Inferior parietal cortex (tissue), 1 donor: ENCODE data around the gene CYTH3.
"Not testable (repeated sequence)": the region's sequence is repeated elsewhere in the genome, so short reads cannot be mapped to it uniquely, and the experiment has no call there.

Experiments used
- DNase-seq: peaks from one replicate; pipeline ENCODE4 v3.0.0-alpha.2; 2016; ENCODE audit errors: extremely low spot score

The CYTH3 gene

GRCh38 chr7:6283391-6284054 is 11.1 kb upstream of the CYTH3 start:
- DNase-seq, result not testable (repeated sequence)

DNA sequence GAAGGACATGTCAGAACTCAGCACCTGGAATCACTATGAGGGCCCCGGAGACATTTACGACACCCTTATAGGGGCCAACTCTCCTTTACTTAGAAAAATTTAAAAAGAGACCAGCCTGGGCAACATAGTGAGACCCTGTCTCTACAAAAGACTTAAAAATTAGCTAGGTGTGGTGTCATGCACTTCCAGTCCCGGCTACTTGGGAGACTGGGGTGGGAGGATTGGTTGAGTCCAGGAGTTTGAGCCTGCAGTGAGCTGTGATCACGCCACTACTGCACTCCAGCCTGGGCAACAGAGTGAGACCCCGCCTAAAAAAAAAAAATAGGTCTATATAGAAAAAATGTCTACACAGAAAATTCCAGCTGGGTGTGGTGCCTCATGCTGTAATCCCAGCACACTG is 7.5 kb upstream of the CYTH3 start:
- no peak for DNase-seq

- DNase-seq, result no peak
These were observed 6.9 kb upstream of the CYTH3 start for GRCh38 chr7:6279341-6279740.

DNA sequence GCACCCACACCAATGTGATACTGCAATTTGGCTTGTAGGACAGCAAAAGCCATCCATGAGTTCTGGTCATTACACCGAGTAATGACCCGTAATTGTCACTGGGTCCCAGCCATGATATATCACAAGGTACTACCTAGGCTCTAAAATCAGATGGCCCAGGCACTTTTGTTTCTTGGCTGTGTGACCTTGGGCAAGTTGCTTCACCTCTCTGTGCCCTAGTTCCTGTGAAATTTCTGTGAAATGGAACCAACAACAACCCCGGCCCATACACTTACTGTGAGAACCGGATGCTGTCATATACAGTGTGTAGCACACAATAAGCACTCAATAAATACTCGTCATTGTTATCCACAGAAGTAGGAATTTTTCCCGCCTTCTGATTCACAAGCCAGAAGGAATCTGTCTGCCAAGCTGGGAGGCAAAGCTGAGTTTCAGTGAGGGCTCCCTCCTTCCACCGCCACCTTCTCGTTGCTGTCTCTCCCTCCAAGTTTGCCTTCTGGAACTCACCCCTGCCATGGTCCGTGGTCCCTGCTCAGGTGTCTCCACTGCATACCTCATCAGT is 6.4 kb upstream of the CYTH3 start:
- no peak for DNase-seq

DNA sequence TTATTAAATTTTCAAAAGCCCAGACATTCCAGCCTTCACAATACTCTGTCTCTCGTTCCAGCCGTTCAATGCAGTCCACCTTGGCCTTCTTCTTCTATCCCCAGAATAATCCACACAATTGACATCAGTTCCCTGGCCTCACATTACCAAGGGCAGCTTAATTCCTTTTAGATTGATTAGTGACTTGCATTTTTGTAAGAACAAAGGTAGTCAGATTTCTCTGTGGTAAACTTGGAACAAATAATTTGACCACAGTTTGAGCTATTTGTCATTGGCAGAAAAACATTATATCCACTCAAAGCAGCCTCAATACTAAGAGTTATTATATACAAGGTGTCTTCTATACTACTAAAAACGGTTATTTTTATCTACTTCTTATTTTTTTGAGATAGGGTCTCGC is 5.1 kb upstream of the CYTH3 start:
- DNase-seq, result no peak

DNA sequence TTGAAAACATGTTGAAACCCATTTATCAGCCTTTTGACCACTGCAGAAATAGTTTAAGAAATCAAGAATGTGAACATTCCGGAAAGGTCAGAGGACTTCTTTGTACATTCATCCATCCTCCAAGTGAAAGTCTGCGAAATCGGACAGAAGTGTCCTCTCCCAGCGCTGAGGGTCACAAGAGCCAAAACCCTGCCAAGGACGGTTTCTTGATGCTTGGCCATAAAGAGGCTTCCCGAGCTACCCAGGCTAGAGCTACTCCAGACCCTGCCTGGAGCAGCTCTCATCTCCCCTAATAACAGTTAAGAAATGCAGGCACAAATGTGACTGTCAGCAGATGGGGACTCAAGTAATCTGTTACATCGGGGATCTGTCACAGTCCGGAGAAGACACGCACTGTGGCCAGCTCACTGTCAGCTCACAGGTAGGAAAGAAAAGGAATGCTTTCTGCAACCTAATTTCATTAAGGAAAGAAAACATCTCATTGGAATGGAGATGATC is 4.5 kb upstream of the CYTH3 start:
- DNase-seq, result no peak

DNA sequence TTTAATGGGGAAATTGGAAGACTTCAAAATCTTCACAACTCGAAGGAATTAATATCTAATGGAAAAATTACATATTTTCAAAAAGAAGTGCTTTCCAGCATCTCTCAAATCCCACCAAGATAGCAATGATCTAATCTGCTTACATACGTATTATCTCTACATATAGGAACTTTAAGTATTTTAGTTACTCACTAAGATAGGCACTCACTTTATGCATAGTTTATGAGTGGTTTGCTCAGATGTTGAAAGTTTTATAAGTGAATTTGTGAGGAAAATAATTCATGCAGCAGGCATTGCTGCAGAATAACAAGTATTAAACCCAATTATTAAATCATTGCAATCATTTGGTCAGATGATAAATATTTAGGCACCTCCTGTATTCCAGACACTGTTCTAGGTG is 2.3 kb upstream of the CYTH3 start:
- DNase-seq, result no peak

DNA sequence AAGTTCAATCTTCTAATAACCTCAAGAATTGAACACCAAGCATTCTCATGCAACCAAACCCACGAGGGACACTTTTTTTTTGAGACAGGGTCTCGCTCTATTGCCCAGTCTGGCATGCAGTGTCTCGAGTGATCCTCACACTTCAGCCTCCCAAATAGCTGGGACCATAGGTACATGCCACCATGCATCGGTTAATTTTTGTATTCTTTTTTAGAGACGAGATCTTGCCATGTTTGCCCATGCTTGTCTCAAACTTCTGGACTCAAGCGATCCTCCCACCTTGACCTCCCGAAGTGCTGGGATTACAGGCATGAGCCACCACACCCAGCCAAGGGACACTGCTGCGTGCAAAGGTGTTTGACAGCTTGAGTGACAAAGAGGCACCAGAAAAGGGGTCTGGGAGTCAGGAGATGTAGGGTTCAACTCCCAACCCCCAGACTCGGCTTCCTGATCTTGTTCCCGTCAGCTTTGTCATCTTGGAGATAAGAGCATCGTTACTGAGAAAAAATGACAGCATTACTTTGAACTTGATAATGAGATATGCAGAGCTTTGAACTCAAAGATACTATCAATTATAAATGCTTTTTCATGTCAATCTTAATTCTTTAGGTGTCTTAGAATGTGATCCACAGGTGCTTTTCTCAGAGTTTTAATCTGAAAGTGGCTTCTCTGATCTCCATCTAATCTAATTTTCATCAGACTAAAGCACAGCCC is 1.6 kb upstream of the CYTH3 start:
- no peak for DNase-seq

DNA sequence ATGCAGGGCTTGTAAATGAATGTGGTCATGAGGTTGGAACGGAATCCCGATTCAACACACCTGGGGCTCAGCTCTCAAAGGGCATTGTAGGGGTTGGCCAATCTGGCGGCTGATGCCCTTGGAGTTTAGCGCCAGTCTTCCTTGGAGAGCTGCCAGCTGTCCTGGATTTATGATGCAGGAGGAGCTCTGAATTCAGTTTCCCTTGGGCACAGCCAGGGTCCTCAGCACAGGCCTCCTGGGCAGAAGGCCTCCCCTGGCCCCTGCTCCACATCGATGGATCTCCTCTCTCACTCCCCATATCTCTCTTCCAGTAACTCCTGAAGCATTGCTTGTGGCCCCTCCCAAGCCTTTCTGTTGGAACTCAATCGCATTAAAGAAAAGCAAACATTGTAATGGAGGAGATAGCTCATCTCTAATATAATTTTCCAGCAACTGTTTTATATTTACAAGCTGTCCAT is 985 bp upstream of the CYTH3 start:
- DNase-seq, result no peak

- DNase-seq, result no peak
These were observed 557 bp downstream of the CYTH3 start for GRCh38 chr7:6271694-6272440.

GRCh38 chr7:6271060-6271658 is 1.3 kb downstream of the CYTH3 start:
- peak; percentile 68 for DNase-seq

GRCh38 chr7:6269527-6269926 is 2.9 kb downstream of the CYTH3 start:
- no peak for DNase-seq

- no peak for DNase-seq
These were observed 3.5 kb downstream of the CYTH3 start for GRCh38 chr7:6268907-6269306.

GRCh38 chr7:6268023-6268900 is 4.2 kb downstream of the CYTH3 start:
- DNase-seq, result no peak

GRCh38 chr7:6266699-6267098 is 5.7 kb downstream of the CYTH3 start:
- no peak for DNase-seq

- no peak for DNase-seq
These were observed 10.2 kb downstream of the CYTH3 start for GRCh38 chr7:6262221-6262620.

GRCh38 chr7:6261699-6262098 is 10.7 kb downstream of the CYTH3 start:
- DNase-seq, result no peak

GRCh38 chr7:6260291-6261187 is 11.9 kb downstream of the CYTH3 start:
- no peak for DNase-seq

GRCh38 chr7:6259257-6259656 is 13.2 kb downstream of the CYTH3 start:
- DNase-seq, result no peak
